Measurements from ENCODE around the gene LCN6.

DNA sequence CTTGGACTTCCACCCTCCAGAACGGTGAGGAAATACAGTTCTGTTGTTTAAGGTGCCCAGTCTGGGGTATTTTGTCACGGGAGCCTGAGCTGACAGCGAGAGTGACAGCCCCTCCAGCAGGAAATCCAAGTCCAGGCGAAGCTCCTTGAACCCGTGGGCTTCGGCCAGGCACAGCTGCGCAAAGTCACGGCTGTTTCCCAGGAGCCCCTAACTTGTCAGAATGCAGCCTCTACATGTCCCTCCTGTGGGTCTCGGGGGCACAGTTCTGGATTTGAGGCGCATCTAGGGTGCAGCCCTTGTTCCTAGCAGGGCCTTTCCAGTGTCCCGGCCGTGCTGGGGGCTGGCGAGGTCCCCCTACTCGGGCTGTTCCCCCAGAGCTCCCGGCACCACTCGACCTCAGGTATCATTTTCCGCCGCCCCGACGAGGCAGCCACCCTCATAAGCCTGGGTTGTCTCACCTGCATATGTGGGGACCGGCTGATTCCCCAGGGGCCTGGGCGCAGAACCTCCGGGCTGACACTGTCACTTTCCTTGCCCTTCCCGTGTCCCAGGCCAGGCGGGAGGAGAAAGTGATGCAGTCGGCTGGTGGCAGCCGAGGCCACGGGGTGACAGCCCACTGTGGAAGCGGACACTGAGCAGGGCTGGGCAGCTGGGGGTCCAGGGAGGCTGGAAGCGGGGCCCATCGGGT is 5.2 kb upstream of the LCN6 start:
- TF ChIP-seq POLR2A (conservative IDR thresholded peaks at IDR 0.05) = no peak
- TF ChIP-seq STAT5B (CRISPR knock-in tag; IDR thresholded peaks at IDR 0.05) = no peak
- no peak for TF ChIP-seq POLR2AphosphoS5 (IDR thresholded peaks at IDR 0.05; ENCODE audit: control insufficient read depth, insufficient read depth, low read depth, low read length)

All from K562 (cell line).